Thoracic aorta (tissue), 2 donors: ENCODE measurements around the gene RAB31. TPM values are rescaled to one million over a fixed set of nuclear protein-coding genes. Genes with fewer than 3 reads are reported as not detected.
A peak's percentile ranks its signal among the peaks of the same experiment; 100 is the strongest.

Source experiments
- ATAC-seq: fragments of 150-250 bp; one replicate; pipeline ENCODE4 v1.8.0; 2017; ENCODE audit warnings: low read depth; ENCODE audit not compliant: insufficient number of reproducible peaks, low FRiP score
- DNase-seq: peaks from one replicate; pipeline ENCODE4 v3.0.0-alpha.2; 2020; ENCODE audit warnings: low spot score
- H3K27ac ChIP-seq, 2 donors: fragments of 200-600 bp; sonication (generic); 1 replicate in 1 of 2; 2 replicates in 1 of 2; pipeline ENCODE4 v1.5.1; 2016; ENCODE audit warnings: mild to moderate bottlenecking in 2 of 2, moderate library complexity in 2 of 2
- H3K27me3 ChIP-seq: fragments of 200-600 bp; sonication (generic); replicated peaks from 2 replicates; pipeline ENCODE4 v1.6.0; 2016; ENCODE audit warnings: mild to moderate bottlenecking; ENCODE audit not compliant: insufficient read depth
- H3K36me3 ChIP-seq: fragments of 200-600 bp; sonication (generic); one replicate; pipeline ENCODE4 v1.5.1; 2016
- H3K4me1 ChIP-seq, 2 donors: fragments of 200-600 bp; sonication (generic); 1 replicate in 1 of 2; 2 replicates in 1 of 2; pipeline versions ENCODE4 v1.5.1 to v1.6.0; 2016; ENCODE audit warnings: low read depth in 2 of 2, mild to moderate bottlenecking in 1 of 2; ENCODE audit not compliant: control insufficient read depth in 1 of 2
- H3K4me3 ChIP-seq: fragments of 200-600 bp; sonication (generic); 2 replicates; pipeline ENCODE4 v1.5.1; 2016; ENCODE audit warnings: mild to moderate bottlenecking
- H3K9me3 ChIP-seq: fragments of 200-600 bp; sonication (generic); 2 replicates; pipeline ENCODE4 v1.5.1; 2016
- CTCF ChIP-seq: fragments of 200-600 bp; sonication (generic); IDR thresholded peaks from one replicate; pipeline ENCODE4 v1.5.1; 2019; ENCODE audit warnings: antibody characterized with exemption
- total RNA-seq, 2 donors: library from RNA; depleted of rRNA; stranded (reverse); fragments of >200 nt; gene quantifications; one replicate each; pipeline versions ENCODE4 v1.1.0 to v1.2.3, GENCODE V29; 2016

RAB31 gene
- total RNA-seq, 2 donors from 2014 or later = 92.9 to 110 TPM

GRCh38 chr18:9709304-9709877 lies 1.3 kb downstream of the RAB31 start:
- peak overlapping the region; percentile 80 to 93 for H3K27ac ChIP-seq
- H3K4me1 ChIP-seq = peaks cover 26 to 44% of the 10 kb centered on the region in 2 donors
- DNase-seq (no peak), ATAC-seq (no peak)
- no peaks in the 10 kb centered on the region for H3K9me3 ChIP-seq
- no peak for TF ChIP-seq CTCF
- no peaks in the 10 kb centered on the region for H3K27me3 ChIP-seq
- H3K4me3 ChIP-seq = peak overlapping the region; percentile 96
- H3K36me3 ChIP-seq = no peaks in the 10 kb centered on the region

GRCh38 chr18:9710037-9710436 lies 1.9 kb downstream of the RAB31 start:
- no peak for ATAC-seq
- DNase-seq = no peak
- Histone ChIP-seq H3K4me3 (peak overlapping the region; percentile 96), H3K27me3 (no peaks in the 10 kb centered on the region), H3K27ac (peak overlapping the region; percentile 80 to 93), H3K36me3 (no peaks in the 10 kb centered on the region), H3K9me3 (no peaks in the 10 kb centered on the region), H3K4me1 (peaks cover 29 to 44% of the 10 kb centered on the region in 2 donors)
- TF ChIP-seq CTCF = no peak

- Histone ChIP-seq H3K9me3 (no peaks in the 10 kb centered on the region), H3K4me1 (peaks cover 29 to 40% of the 10 kb centered on the region in 2 donors), H3K36me3 (no peaks in the 10 kb centered on the region), H3K27ac (peak overlapping the region; percentile 21 to 93), H3K27me3 (no peaks in the 10 kb centered on the region), H3K4me3 (peak overlapping the region; percentile 96)
- no peak for TF ChIP-seq CTCF
- DNase-seq (no peak), ATAC-seq (no peak)
Observed at GRCh38 chr18:9711361-9712129, 3.4 kb downstream of the RAB31 start.

- H3K27ac ChIP-seq = peak overlapping the region; percentile 21 to 93
- DNase-seq (no peak), ATAC-seq (no peak)
- H3K9me3 ChIP-seq = no peaks in the 10 kb centered on the region
- TF ChIP-seq CTCF = no peak
- peak overlapping the region; percentile 96 for H3K4me3 ChIP-seq
- peaks cover 29 to 34% of the 10 kb centered on the region in 2 donors for H3K4me1 ChIP-seq
- no peaks in the 10 kb centered on the region for H3K27me3 ChIP-seq
- no peaks in the 10 kb centered on the region for H3K36me3 ChIP-seq
Observed at GRCh38 chr18:9712130-9712577, 4.1 kb downstream of the RAB31 start.

GRCh38 chr18:9712611-9713010 lies 4.5 kb downstream of the RAB31 start:
- Histone ChIP-seq H3K27ac (peak overlapping the region in 1 of 2 donors; percentile 93), H3K4me1 (peaks cover 29 to 31% of the 10 kb centered on the region in 2 donors), H3K27me3 (no peaks in the 10 kb centered on the region), H3K4me3 (no peak overlapping the region), H3K36me3 (no peaks in the 10 kb centered on the region), H3K9me3 (no peaks in the 10 kb centered on the region)
- DNase-seq (no peak), ATAC-seq (no peak)
- no peak for TF ChIP-seq CTCF
